ENCODE measurements around the gene VPS37C.

- TF ChIP-seq MAX (IDR thresholded peaks at IDR 0.05; ENCODE audit: low read depth) (no peak), IRF3 (IDR thresholded peaks at IDR 0.05; ENCODE audit: low read depth, low read length) (no peak), RXRA (IDR thresholded peaks at IDR 0.05; ENCODE audit: borderline replicate concordance, low read depth) (no peak), CTCF (IDR thresholded peaks at IDR 0.05) (peak; percentile 85), EZH2phosphoT487 (IDR thresholded peaks at IDR 0.05; ENCODE audit: borderline replicate concordance, low read depth) (no peak), TAF1 (IDR thresholded peaks at IDR 0.05; ENCODE audit: borderline replicate concordance, low read depth, low read length) (no peak), GABPA (IDR thresholded peaks at IDR 0.05; ENCODE audit: low read depth) (no peak), POLR2AphosphoS5 (IDR thresholded peaks at IDR 0.05; ENCODE audit: low read depth, low read length) (no peak), FOXJ3 (CRISPR knock-in tag; IDR thresholded peaks at IDR 0.05) (no peak), RFX5 (IDR thresholded peaks at IDR 0.05; ENCODE audit: low read length) (no peak), NFIC (IDR thresholded peaks at IDR 0.05; ENCODE audit: borderline replicate concordance) (no peak), CHD2 (IDR thresholded peaks at IDR 0.05; ENCODE audit: low read length, partially characterized antibody) (no peak)
- TF ChIP-seq, protein P1, sequence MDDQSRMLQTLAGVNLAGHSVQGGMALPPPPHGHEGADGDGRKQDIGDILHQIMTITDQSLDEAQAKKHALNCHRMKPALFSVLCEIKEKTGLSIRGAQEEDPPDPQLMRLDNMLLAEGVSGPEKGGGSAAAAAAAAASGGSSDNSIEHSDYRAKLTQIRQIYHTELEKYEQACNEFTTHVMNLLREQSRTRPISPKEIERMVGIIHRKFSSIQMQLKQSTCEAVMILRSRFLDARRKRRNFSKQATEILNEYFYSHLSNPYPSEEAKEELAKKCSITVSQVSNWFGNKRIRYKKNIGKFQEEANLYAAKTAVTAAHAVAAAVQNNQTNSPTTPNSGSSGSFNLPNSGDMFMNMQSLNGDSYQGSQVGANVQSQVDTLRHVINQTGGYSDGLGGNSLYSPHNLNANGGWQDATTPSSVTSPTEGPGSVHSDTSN (IDR thresholded peaks at IDR 0.05): no peak
- TF ChIP-seq, protein P2, sequence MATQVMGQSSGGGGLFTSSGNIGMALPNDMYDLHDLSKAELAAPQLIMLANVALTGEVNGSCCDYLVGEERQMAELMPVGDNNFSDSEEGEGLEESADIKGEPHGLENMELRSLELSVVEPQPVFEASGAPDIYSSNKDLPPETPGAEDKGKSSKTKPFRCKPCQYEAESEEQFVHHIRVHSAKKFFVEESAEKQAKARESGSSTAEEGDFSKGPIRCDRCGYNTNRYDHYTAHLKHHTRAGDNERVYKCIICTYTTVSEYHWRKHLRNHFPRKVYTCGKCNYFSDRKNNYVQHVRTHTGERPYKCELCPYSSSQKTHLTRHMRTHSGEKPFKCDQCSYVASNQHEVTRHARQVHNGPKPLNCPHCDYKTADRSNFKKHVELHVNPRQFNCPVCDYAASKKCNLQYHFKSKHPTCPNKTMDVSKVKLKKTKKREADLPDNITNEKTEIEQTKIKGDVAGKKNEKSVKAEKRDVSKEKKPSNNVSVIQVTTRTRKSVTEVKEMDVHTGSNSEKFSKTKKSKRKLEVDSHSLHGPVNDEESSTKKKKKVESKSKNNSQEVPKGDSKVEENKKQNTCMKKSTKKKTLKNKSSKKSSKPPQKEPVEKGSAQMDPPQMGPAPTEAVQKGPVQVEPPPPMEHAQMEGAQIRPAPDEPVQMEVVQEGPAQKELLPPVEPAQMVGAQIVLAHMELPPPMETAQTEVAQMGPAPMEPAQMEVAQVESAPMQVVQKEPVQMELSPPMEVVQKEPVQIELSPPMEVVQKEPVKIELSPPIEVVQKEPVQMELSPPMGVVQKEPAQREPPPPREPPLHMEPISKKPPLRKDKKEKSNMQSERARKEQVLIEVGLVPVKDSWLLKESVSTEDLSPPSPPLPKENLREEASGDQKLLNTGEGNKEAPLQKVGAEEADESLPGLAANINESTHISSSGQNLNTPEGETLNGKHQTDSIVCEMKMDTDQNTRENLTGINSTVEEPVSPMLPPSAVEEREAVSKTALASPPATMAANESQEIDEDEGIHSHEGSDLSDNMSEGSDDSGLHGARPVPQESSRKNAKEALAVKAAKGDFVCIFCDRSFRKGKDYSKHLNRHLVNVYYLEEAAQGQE (IDR thresholded peaks at IDR 0.05; ENCODE audit: low read depth, low read length): no peak
Measured at GRCh38 chr11:61187505-61188130, 26.4 kb upstream of the VPS37C start.
